Stimulated activated CD8-positive, alpha-beta memory T cell treated with anti-CD3 and anti-CD28 coated beads, Interleukin-2, amount 100 ng/mL, for 1 hour (primary cell): ENCODE measurements around the gene TAP1.
"Not testable (repeated sequence)": the region's sequence is repeated elsewhere in the genome, so short reads cannot be mapped to it uniquely, and the experiment has no call there.

ENCODE experiments used
- DNase-seq, 2 donors: peaks; one replicate each; pipeline ENCODE4 v3.0.0-alpha.2; 2020; ENCODE audit warnings: low read depth in 2 of 2

TAP1 gene

GRCh38 chr6:32839356-32839755 is 14.1 kb downstream of the TAP1 start:
- no peak for DNase-seq

- DNase-seq: peak; percentile 97 to 98
These were observed 15.2 kb downstream of the TAP1 start, which contains the start of gene TAP2 for GRCh38 chr6:32838114-32838958. TSS of gene TAP2 (minus strand) at chr6:32838739. CDS start at chr6:32838233, 506 bp downstream.

GRCh38 chr6:32837651-32838113 is 15.8 kb downstream of the TAP1 start:
- no peak for DNase-seq

- DNase-seq: no peak
These were observed 16.6 kb downstream of the TAP1 start for GRCh38 chr6:32836873-32837272.

GRCh38 chr6:32835167-32835893 is 18.2 kb downstream of the TAP1 start:
- no peak for DNase-seq

GRCh38 chr6:32833664-32834063 is 19.8 kb downstream of the TAP1 start:
- no peak for DNase-seq

GRCh38 chr6:32832535-32832934 is 21.0 kb downstream of the TAP1 start:
- no peak for DNase-seq

- no peak for DNase-seq
These were observed 22.6 kb downstream of the TAP1 start for GRCh38 chr6:32830936-32831335.

GRCh38 chr6:32830017-32830416 is 23.5 kb downstream of the TAP1 start:
- DNase-seq: no peak

GRCh38 chr6:32829495-32829894 is 24.0 kb downstream of the TAP1 start:
- no peak for DNase-seq

GRCh38 chr6:32827025-32827424 is 26.5 kb downstream of the TAP1 start:
- no peak for DNase-seq

- DNase-seq: no peak
These were observed 27.5 kb downstream of the TAP1 start for GRCh38 chr6:32825966-32826365.

- no peak for DNase-seq
These were observed 33.8 kb downstream of the TAP1 start for GRCh38 chr6:32819729-32820128.

- no peak for DNase-seq
These were observed 34.6 kb downstream of the TAP1 start for GRCh38 chr6:32818867-32819266.

GRCh38 chr6:32816746-32817204 is 36.7 kb downstream of the TAP1 start, which contains the start of gene HLA-DOB:
TSS of gene HLA-DOB (minus strand) at chr6:32817002. CDS start at chr6:32816951, 51 bp downstream.
- no peak for DNase-seq

- DNase-seq: no peak
These were observed 37.5 kb downstream of the TAP1 start for GRCh38 chr6:32815996-32816395.

GRCh38 chr6:32815115-32815514 is 38.4 kb downstream of the TAP1 start:
- DNase-seq: no peak

GRCh38 chr6:32814145-32814544 is 39.4 kb downstream of the TAP1 start:
- DNase-seq: no peak

- no peak for DNase-seq
These were observed 44.3 kb downstream of the TAP1 start for GRCh38 chr6:32809171-32809570.

- DNase-seq: no peak
These were observed 46.4 kb downstream of the TAP1 start for GRCh38 chr6:32807020-32807580.

GRCh38 chr6:32805404-32805803 is 48.1 kb downstream of the TAP1 start:
- DNase-seq: not testable (repeated sequence)

- DNase-seq: no peak
These were observed 50.1 kb downstream of the TAP1 start for GRCh38 chr6:32803416-32803815.
